ENCODE data around the gene NRXN3.
A peak's percentile ranks its signal among the peaks of the same experiment; 100 is the strongest.

Gene NRXN3

DNA sequence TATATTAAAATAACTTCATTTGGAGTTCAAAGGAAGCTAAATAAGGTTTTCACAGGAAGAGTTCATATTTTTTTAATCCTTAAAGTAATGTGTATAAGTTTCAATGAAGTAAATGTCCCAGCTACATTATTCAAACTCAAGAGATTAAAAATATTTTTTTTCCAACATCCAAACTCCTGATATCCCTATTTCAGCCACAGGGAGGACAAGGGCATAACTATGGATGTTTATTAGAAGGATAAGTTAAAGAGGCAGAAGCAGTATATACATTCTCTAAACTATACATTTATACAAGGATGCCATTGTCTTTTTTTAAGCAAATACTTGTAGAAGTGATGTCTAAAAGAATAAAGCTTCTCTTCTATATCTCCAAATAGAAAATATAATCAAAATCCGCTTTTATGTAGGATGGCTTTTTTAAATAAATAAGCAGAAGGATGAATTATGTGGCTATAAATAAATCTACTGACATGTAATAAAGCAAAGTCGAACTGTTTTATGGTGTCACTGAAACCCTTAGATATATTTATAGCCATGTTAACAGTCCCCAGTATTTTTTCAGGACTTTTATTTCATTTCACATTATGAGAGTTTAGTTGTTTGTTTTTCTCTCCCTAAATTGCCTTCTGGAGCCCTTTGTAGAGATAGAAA is 1104.6 kb downstream of the NRXN3 start:
- TF ChIP-seq, protein P1, sequence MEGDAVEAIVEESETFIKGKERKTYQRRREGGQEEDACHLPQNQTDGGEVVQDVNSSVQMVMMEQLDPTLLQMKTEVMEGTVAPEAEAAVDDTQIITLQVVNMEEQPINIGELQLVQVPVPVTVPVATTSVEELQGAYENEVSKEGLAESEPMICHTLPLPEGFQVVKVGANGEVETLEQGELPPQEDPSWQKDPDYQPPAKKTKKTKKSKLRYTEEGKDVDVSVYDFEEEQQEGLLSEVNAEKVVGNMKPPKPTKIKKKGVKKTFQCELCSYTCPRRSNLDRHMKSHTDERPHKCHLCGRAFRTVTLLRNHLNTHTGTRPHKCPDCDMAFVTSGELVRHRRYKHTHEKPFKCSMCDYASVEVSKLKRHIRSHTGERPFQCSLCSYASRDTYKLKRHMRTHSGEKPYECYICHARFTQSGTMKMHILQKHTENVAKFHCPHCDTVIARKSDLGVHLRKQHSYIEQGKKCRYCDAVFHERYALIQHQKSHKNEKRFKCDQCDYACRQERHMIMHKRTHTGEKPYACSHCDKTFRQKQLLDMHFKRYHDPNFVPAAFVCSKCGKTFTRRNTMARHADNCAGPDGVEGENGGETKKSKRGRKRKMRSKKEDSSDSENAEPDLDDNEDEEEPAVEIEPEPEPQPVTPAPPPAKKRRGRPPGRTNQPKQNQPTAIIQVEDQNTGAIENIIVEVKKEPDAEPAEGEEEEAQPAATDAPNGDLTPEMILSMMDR (IDR thresholded peaks at IDR 0.05): no peak
- H3K27ac ChIP-seq: no peak overlapping the region
- no peak for DNase-seq (ENCODE audit: low spot score)
- no peak overlapping the region for H3K4me3 ChIP-seq

DNA sequence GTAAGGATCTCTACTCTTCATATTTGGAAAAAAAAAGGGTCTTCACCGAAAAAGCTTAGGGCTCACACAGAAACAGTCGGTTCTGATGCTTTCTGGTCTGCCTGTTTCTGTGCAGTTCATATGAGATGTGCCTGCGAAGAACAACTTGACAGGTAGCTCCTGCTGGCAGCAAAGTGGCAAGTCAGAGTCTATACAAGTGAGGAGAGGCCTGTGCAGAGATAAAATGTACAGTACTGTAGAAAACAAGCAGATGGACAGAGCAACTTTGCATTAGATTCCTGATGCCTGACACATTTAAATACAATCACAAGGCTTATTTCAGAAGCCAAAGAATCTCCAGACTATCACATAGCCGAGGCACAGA is 1105.1 kb downstream of the NRXN3 start:
- no peak overlapping the region for H3K27ac ChIP-seq
- H3K4me3 ChIP-seq: no peak overlapping the region
- DNase-seq (ENCODE audit: low spot score): no peak
- TF ChIP-seq, protein P1 (IDR thresholded peaks at IDR 0.05): no peak

DNA sequence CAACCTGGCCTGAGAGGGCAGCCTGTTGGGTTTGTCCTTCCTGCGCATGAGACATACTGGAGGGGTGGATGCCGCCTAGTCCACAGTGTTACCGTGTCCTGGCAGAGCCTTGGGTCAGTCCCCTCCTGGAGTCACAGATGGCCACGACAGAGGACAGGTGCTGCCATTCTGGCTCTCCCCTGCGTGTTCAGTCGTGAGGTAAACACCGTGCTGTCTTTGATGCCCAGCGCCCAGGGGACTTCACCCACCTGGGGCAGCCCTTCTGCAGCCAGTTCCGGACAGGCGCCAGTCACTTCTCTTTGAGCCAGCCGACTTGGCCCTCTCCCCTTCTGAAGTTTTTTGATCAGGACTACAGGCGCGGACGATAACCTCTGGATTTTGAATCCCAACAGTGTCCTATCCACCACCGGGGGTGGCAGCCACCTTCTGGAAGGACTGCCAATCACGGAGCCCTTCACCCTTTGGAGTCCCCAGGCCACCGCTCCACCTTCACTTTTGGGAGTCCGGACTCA is 1108.2 kb downstream of the NRXN3 start:
- no peak overlapping the region for H3K27ac ChIP-seq
- TF ChIP-seq, protein P1 (IDR thresholded peaks at IDR 0.05): no peak
- no peak for DNase-seq (ENCODE audit: low spot score)
- peak overlapping the region; percentile 70 for H3K4me3 ChIP-seq

DNA sequence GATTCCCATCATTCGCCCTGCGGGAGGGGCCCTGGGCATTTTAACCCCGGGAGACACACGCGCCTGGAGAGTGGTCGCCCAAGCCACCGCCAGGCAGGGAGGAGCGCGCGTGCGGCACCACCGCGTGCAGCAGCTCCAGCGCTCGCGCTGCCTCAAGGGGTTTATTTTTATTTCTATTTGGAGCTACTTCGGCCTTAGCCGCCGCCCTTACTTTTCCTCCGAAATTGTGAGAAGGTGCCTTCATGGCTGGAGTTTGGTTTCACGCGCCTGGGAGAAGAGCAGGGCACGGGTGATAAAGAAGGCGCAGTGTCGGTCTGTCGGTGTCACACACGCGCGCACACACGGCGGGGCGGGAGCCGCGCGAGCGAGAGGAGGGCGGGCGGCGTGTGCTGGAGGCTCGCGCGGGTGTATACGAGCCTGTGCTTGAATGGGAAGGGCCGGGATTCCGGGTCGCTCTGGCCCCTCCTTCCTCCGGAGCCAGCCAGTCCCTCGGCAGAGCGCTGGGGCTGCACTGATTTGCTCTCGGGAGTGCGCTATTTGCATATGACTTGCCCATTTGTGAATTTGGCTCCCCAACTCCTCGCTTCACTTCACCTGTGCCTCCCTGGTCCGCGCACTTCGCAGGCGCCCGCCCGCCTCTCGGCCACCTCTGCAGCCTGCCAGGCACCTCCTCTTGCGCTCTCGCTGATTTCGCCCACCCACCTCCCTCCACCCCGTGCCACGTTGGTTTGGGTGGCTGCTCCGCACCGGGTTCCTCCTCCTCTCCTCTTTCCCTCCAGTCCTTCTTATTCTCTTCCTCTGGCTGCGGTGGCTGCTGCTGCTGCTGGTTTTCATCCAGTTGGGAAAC is 1108.8 kb downstream of the NRXN3 start:
- TF ChIP-seq, protein P1 (IDR thresholded peaks at IDR 0.05): no peak
- peak; percentile 87 for DNase-seq (ENCODE audit: low spot score)
- H3K4me3 ChIP-seq: peak overlapping the region; percentile 70
- H3K27ac ChIP-seq: peak overlapping the region in 1 of 2 donors; percentile 24

DNA sequence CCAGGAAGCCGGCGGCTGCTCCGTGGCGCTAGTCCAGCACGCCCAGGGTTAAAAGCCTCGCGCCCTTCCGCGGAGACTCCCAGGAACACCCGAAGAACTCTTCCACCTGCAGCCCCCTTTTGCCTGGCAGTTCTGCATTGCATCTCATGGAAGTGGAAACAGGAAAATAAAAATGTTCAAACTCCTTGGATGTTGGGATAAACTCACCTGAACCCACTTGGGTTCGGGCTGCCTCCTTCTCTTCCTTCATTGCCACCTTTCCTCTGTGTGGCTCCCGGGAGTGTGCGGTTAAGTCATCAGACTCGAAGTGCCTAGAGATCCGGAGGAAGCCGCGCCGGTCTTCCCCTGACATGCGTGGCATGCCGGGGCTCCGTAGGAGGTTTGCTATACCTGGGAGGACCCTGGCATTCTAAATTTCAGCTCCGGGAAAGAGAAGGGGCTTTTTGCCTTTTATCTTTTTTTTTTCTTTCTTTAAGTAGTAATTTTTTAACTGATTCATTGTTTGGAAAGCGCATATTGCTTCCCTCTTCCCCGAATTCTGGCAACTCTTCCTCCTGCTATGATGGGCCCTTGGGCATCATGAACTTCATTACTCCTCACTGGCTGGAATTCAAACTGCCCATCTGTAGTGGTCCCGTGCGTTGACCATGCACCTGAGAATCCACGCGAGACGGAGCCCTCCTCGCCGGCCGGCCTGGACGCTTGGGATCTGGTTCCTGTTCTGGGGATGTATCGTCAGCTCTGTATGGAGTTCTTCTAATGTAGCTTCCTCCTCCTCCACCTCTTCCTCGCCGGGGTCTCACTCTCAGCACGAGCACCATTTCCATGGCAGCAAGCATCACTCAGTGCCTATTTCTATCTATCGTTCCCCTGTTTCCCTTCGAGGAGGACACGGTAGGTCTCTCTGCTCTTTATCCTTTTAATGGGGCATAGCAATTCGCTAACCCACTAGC is 1109.7 kb downstream of the NRXN3 start:
- Histone ChIP-seq H3K4me3 (peak overlapping the region; percentile 70), H3K27ac (peak overlapping the region in 1 of 2 donors; percentile 24)
- no peak for DNase-seq (ENCODE audit: low spot score)
- TF ChIP-seq, protein P1 (IDR thresholded peaks at IDR 0.05): no peak

DNA sequence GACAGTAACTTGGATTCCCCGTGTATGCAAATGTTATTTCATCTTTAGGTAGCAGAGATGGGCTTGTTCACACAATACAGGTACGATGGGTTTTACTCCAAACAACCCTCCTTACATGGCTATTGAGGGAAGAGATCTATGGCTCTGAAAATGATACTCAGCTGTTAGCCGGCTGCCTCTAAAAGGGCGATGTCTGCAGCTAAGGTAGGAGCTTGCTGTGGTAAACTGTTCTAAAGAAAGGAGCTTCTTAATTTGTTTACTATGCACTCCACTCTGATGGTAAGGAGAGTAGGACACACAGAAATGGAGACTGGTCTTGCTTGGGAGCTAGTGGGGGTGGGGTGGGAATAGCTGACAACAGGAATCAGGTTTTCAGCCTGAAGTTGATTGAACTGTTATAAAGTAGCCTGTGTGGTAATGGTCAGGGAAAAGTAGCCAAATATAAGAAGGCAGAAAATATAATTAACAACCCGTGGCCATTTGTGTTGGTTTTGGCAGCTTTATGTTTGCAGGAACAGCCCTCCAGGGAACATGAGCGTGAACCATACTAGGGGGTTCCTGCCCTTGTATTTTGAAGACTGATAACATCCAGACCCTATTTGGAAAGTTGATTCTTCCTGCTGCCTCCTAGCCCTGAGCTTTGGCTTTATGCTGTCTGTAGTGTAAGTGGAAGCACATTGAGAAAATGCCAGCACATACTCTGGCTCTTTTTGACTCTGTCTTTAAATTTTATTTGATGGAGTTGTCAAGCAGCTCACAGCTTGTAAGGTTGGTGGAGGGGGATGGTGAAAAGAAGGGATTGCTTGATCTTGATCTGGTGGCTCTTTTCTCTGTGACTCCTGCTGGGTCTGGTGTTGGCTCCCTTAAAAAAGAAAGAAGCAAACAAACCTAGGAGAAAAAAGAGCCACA is 1111.3 kb downstream of the NRXN3 start:
- H3K4me3 ChIP-seq: peak overlapping the region; percentile 70
- no peak for DNase-seq (ENCODE audit: low spot score)
- TF ChIP-seq, protein P1 (IDR thresholded peaks at IDR 0.05): no peak
- peak overlapping the region in 1 of 2 donors; percentile 20 for H3K27ac ChIP-seq

All from coronary artery (tissue), 2 donors.